Measurements from ENCODE around the gene TMEM244. TPM values are rescaled to one million over a fixed set of nuclear protein-coding genes. Genes with fewer than 3 reads are reported as not detected.
"Not testable (repeated sequence)": the region's sequence is repeated elsewhere in the genome, so short reads cannot be mapped to it uniquely, and the experiment has no call there.

The TMEM244 gene
- total RNA-seq, 2 donors from 2014 or later: not detected

DNA sequence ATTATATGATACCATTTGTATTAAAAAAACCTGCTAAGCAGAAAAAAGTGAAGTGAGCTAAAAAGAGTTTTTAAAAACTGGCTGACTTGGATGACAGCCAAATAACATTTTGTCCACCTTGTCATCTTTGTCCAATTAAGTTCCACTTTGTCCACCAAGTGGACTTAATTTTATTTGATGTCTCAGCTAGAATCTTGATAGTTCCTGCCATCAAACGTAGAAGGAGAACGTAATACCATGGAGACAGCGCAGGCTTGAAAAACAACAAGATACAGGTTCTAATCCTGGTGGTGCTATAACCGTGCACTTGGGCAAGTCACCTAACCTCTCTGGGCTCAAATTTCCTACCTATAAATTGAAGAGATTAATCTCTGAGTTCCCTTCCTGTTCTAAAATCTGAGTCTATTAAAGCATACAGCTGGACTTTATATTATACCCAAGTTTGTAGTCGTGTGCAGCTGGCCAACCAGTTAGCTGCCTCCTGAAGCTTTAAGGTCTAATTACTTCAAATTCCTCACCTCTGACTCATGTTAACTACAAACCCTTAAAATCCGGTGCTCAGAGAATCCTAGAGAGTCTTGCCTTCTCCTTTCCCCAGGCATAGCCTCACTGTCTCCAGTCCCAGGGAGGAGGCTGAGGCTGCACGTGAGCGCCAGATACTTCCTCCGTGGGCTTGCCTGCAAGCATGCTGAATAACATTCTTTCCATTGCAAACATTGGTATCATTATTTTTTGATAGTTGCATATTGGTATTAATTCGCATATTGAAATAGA is 16.8 kb downstream of the TMEM244 start:
- Mint-ChIP-seq H3K27ac (no peak overlapping the region), H3K9me3 (no peaks in the 10 kb centered on the region), H3K36me3 (no peaks in the 10 kb centered on the region)
- no peak for DNase-seq (ENCODE audit: low spot score in 2 of 2)
- ATAC-seq: no peak

DNA sequence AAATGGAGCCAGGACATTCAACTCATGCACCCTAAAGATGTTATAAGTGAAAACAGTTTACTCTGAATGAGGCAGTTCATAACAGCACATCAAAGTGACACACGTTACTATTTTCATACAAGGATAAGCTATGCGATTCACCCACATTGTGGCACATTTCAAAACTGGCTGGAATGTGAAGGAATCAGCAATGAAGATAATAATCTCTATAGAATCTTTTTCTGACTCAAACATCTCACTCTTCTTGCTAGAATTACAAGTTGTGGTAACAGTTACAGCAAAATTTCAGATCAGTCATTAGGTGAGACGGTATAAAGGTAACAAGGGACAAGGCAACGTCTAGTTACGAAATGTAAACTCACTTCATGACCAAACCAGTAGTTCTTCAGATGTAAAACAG is 17.5 kb downstream of the TMEM244 start:
- Mint-ChIP-seq H3K36me3 (no peaks in the 10 kb centered on the region), H3K27ac (no peak overlapping the region), H3K9me3 (no peaks in the 10 kb centered on the region)
- no peak for DNase-seq (ENCODE audit: low spot score in 2 of 2)
- no peak for ATAC-seq

DNA sequence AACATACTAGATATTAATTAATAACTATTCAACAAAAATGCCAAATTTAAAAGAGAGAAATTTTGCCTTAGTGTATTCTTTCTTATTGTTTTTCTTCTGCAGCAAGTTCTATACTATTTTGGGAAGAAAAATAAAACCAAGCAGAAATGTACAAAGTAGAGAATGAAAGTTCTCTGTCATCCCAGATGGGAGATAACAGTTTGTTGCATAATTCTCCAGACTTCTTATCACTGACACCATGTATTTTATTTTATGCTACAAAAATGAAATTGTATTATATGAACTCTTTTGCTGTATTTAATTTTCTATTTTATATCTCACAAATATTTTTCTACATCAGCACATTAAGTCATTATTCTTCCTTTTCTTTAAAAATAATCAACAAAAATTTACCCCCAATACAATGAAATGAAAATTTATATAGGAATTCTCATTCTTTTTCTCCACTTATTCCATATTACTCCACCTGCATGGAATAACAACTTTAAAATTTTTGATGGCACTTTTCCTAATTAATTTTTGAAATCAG is 18.2 kb downstream of the TMEM244 start:
- no peak overlapping the region for H3K27ac Mint-ChIP-seq
- ATAC-seq (no peak), DNase-seq (ENCODE audit: low spot score in 2 of 2) (no peak)
- H3K9me3 Mint-ChIP-seq: peaks cover 0 to 6% of the 10 kb centered on the region in 2 donors
- peaks cover 0 to 6% of the 10 kb centered on the region in 2 donors for H3K36me3 Mint-ChIP-seq

DNA sequence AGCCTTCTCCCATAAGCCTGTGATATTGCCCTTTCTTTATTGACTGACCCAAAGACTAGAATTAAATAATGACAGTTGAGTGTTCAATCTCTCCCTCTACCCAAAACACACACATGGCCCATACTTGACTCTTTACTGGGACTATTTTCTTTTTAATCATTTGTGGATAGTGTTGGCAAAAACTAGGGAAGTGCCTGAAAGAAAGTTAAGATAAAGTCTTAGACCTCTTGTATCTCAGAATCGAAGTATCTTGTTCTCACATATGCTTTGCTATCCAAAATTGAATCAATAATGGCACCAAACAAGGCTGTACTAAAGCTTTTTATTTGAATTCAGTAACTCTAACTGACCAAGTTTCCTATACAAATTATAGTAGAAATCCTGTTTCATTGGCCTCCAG is 19.0 kb downstream of the TMEM244 start:
- H3K36me3 Mint-ChIP-seq: peaks cover 0 to 7% of the 10 kb centered on the region in 2 donors
- no peak for DNase-seq (ENCODE audit: low spot score in 2 of 2)
- no peak for ATAC-seq
- H3K27ac Mint-ChIP-seq: no peak overlapping the region
- peaks cover 0 to 6% of the 10 kb centered on the region in 2 donors for H3K9me3 Mint-ChIP-seq

DNA sequence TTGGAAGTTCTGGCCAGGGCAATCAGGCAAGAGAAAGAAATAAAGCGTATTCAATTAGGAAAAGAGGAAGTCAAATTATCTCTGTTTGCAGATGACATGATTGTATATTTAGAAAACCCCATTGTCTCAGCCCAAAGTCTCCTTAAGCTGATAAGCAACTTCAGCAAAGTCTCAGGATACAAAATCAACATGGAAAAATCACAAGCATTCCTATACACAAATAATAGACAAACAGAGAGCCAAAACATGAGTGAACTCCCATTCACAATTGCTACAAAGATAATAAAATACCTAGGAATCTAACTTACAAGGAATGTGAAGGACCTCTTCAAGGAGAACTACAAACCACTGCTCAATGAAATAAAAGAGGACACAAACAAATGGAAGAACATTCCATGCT is 21.6 kb downstream of the TMEM244 start:
- not testable (repeated sequence) for DNase-seq (ENCODE audit: low spot score in 2 of 2); H3K9me3 Mint-ChIP-seq; H3K36me3 Mint-ChIP-seq; H3K27ac Mint-ChIP-seq; ATAC-seq

DNA sequence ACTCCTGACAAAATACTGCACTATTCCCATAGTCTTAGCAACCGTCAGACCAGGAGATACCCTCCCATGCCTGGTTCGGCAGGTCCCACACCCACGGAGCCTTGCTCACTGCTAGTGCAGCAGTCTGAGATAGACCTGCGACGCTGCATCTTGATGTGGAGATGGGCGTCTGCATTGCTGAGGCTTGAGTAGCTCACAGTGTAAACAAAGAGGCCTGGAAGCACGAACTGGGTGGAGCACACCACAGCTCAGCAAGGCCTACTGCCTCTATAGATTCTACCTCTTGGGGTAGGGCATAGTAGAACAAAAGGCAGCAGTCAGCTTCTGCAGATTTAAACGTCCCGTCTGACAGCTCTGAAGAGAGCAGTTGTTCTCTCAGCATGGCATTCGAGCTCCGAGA is 25.4 kb downstream of the TMEM244 start:
- Mint-ChIP-seq H3K27ac (no peak overlapping the region), H3K9me3 (peaks cover 6% of the 10 kb centered on the region in 2 donors), H3K36me3 (peaks cover 0 to 7% of the 10 kb centered on the region in 2 donors)
- DNase-seq (ENCODE audit: low spot score in 2 of 2) (no peak), ATAC-seq (no peak)

DNA sequence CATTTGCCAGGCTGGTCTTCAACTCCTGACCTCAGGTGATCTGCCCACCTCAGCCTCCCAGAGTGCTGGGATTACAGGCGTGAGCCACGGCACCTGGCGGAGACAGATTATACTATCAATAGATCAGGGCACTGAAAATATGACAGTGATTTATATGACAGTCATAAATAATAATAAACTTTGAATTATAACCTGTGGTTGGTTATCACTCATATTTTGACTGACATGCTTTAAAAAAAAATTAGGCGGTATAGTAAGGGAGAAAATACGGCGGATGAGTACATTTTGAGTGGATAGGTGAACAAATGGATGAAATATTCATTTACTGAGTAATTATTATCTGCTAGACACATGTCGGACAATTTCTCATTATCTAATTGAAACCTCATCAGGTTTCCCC is 28.8 kb downstream of the TMEM244 start:
- DNase-seq (ENCODE audit: low spot score in 2 of 2) (no peak), ATAC-seq (no peak)
- Mint-ChIP-seq H3K9me3 (peaks cover 0 to 6% of the 10 kb centered on the region in 2 donors), H3K27ac (no peak overlapping the region), H3K36me3 (no peaks in the 10 kb centered on the region)

DNA sequence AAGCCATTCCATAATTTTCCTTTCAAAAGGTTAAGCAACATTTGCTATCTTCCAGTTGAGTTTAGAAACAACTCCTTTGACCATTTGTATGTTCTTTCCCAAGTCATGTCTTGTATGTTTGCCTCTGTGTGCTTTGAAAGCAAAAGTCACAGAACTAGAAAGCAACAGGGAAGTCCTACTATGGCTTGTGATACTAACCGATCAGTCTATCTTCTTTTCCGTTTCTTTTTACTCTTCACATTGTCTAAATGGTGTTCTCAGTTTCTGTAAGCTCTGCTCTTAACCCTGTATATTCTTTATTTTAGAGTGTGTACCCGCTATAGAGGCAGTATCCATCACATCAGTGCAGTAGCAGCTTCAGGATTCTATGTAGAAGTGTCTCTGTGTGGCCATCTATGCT is 32.9 kb downstream of the TMEM244 start:
- H3K36me3 Mint-ChIP-seq: no peaks in the 10 kb centered on the region
- no peaks in the 10 kb centered on the region for H3K9me3 Mint-ChIP-seq
- DNase-seq (ENCODE audit: low spot score in 2 of 2) (no peak), ATAC-seq (no peak)
- no peak overlapping the region for H3K27ac Mint-ChIP-seq

DNA sequence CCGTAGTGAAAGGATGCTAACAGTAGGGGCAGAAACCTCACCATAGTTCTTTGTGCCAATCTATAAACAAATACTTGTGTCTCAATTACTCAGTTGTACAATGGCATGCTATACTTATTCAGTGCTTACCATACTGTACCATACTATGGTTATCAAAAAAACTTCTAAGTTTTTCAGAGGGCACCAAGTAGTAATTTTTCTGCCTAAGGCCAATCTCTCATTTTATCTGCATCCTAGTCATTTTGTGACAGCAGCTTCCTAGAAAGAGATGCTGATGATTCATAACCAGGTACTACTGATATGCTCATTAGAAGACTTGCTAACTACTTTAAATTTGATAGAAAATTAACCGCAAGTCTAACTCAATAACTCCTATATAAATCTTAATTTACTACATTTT is 42.9 kb downstream of the TMEM244 start:
- DNase-seq (ENCODE audit: low spot score in 2 of 2): no peak
- H3K27ac Mint-ChIP-seq: peak overlapping the region in 1 of 2 donors; percentile 12
- no peaks in the 10 kb centered on the region for H3K9me3 Mint-ChIP-seq
- peak in 1 of 2 donors; percentile 78 for ATAC-seq
- H3K36me3 Mint-ChIP-seq: no peaks in the 10 kb centered on the region

DNA sequence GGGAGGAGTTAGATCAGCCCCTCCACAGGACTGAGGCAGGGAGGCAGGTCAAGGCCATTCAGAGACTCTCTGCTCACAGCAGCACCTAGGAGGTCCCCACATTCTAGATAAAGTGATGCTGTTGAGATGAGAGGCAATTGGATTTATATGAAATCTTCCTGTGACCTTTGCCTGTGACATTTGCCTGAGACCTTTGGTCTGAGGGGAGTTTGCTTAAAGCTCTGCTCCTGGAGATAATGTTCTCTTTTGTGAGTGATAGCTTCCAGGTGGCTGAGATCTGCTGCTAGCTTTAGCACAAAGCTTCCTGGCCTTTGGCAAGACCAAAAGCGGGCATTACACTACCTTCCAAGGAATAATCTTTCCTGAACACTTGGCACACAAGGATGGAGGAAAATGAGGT is 43.3 kb downstream of the TMEM244 start:
- DNase-seq (ENCODE audit: low spot score in 2 of 2) (no peak), ATAC-seq (no peak)
- H3K36me3 Mint-ChIP-seq: no peaks in the 10 kb centered on the region
- H3K27ac Mint-ChIP-seq: no peak overlapping the region
- H3K9me3 Mint-ChIP-seq: no peaks in the 10 kb centered on the region

DNA sequence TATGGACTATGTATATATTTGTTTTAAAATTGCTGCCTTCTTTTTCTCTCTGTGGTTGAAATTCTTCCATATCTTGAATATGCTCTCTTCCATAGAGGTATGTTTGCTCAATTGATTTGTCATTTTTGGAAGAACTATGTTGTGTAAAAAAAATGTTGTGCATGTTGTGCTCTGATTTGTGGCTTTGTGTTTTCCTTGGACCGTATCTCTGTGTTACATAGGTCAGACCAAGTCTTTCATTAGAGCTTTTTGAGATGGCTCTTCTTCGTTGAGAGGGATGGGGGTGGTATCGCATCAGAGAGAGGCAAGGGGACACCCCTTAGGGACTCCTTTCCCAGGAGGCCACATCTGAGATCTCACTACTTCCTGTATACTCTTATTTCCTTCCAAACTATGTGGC is 43.8 kb downstream of the TMEM244 start:
- Mint-ChIP-seq H3K9me3 (no peaks in the 10 kb centered on the region), H3K36me3 (no peaks in the 10 kb centered on the region), H3K27ac (no peak overlapping the region)
- no peak for DNase-seq (ENCODE audit: low spot score in 2 of 2)
- ATAC-seq: no peak

DNA sequence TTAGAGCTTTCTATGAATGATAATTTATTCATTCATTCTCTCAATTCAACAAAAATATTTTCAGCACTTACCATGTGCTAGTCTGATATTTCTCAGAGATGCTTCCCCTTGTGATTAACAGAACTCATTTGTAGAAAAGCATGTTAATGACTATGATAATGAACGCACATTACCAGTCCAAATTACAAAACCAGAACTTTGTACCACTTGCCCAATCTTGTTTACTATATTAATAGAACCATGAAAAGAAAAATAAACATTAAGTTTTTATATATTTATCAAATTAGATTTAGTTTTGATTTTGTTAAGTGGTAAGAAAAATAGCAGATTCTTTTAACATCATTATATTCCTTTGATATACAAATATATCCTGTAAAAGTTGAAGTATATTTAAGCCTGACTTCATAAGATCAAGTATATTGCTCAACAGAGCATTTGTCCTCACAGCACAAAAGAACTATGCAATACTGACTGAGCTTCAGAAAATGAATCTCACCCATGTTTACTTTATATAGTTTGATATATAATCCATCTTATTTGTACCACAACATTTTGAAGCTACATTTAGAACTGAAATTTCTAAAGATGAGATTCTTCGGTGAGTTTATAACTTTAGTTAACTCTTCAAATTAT is 48.9 kb downstream of the TMEM244 start:
- peaks cover 0 to 3% of the 10 kb centered on the region in 2 donors for H3K9me3 Mint-ChIP-seq
- no peak for ATAC-seq
- H3K36me3 Mint-ChIP-seq: no peaks in the 10 kb centered on the region
- DNase-seq (ENCODE audit: low spot score in 2 of 2): no peak
- no peak overlapping the region for H3K27ac Mint-ChIP-seq

DNA sequence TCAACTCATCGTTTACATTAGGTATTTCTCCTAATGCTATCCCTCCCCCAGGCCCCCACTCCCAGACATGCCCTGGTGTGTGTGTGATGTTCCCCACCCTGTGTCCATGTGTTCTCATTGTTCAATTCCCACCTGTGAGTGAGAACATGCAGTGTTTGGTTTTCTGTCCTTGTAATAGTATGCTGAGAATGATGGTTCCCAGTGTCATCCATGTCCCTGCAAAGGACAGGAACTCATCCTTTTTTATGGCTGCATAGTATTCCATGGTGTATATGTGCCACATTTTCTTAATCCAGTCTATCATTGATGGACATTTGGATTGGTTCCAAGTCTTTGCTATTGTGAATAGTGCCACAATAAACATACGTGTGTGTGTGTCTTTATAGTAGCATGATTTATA is 54.0 kb downstream of the TMEM244 start:
- not testable (repeated sequence) for DNase-seq (ENCODE audit: low spot score in 2 of 2); H3K27ac Mint-ChIP-seq; ATAC-seq; H3K36me3 Mint-ChIP-seq; H3K9me3 Mint-ChIP-seq

DNA sequence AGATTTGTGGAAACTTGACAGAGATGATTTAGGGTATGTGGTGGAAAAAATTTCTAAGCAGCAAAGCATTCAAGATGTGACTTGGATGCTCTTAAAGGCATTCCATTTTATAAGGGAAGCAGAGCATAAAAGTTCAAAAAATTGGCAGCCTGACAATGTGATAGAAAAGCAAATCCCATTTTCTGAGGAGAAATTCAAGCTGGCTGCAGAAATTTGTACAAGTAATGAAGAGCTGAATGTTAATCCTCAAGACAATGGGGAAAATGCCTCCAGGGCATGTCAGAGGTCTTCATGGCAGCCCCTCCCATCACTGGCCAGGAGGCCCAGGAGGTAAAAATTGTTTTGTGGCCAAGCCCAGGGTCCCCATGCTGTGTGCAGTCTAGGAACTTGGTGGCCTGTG is 58.2 kb downstream of the TMEM244 start:
- not testable (repeated sequence) for ATAC-seq; DNase-seq (ENCODE audit: low spot score in 2 of 2); H3K27ac Mint-ChIP-seq; H3K36me3 Mint-ChIP-seq
- peaks cover 0 to 12% of the 10 kb centered on the region in 2 donors for H3K9me3 Mint-ChIP-seq

DNA sequence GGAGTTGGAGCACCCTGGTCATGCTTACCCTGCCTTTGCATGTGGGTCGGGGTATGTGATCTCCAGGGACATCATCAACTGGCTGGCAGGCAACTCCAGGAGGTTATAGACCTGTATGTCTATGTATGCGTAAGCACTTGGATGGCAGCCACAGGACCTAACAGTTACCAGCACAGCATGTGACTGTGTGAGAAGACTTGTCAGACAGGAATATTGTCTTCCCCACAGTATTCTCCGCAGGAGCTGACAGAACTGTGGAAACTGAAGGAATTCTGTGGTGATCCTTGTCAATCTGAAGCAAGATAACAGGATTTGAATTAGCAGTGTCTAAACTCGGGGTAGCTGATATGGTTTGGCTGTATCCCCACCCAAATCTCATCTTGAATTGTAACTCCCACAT is 59.2 kb downstream of the TMEM244 start:
- peaks cover 0 to 12% of the 10 kb centered on the region in 2 donors for H3K9me3 Mint-ChIP-seq
- ATAC-seq (no peak), DNase-seq (ENCODE audit: low spot score in 2 of 2) (no peak)
- no peak overlapping the region for H3K27ac Mint-ChIP-seq
- H3K36me3 Mint-ChIP-seq: no peaks in the 10 kb centered on the region

DNA sequence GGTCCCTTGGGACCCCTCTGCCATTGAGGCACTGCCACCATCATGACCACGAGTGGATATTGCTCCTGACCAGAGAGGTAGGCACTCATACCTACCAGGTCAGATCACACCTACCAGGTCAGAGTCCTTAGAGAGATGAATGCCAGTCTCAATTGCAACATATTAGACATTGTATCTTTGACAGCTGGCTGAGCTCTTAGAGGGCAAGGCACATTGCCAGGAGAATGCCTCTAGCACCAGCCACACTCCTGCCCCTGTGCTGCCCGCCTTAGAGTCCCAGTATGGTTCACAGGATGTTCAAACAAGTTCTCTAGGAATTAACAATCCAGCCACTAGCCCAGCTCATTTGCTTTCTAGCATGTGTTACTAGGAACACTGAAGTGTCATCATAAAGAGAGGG is 65.9 kb downstream of the TMEM244 start:
- H3K36me3 Mint-ChIP-seq: no peaks in the 10 kb centered on the region
- ATAC-seq: no peak
- H3K27ac Mint-ChIP-seq: no peak overlapping the region
- DNase-seq (ENCODE audit: low spot score in 2 of 2): no peak
- H3K9me3 Mint-ChIP-seq: no peaks in the 10 kb centered on the region

DNA sequence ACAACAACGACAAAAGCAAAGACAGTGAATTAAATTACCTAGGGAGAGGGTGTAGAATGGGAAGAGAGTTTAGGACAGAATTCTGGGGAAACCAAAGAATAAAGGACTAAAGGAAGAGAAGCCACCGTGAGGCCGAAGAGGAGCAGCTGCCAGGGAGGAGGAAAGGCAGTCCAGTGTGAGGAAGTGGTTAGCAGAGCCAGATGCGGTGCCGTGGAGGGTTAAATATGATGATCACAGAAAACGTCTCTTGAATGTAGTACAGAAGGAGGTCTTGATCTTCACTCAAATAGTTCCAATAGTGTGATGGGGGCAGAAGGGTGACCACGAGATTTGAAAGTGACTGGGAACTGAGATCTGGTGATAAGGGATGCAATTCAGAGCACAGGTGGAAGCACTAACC is 67.7 kb downstream of the TMEM244 start:
- DNase-seq (ENCODE audit: low spot score in 2 of 2) (no peak), ATAC-seq (no peak)
- H3K27ac Mint-ChIP-seq: peak overlapping the region in 1 of 2 donors; percentile 10
- H3K9me3 Mint-ChIP-seq: no peaks in the 10 kb centered on the region
- H3K36me3 Mint-ChIP-seq: no peaks in the 10 kb centered on the region

DNA sequence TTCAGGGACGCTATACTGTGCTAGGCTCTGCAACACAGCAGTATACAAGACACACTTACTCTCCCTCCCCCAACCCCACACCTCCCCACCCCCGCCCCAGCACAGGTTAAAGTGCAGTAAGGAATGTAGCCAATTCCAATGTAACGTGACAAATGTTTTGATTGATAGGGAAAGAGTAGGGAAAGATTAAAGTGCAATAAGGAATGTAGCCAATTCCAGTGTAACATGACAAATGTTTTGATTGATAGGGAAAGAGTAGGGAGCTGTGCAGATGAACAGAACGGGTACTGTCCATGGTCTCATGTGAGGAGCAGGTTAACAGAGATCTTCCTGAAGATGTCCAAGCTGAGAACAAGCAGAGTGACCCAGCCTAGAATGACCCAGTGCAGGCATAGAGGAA is 69.1 kb downstream of the TMEM244 start:
- no peaks in the 10 kb centered on the region for H3K9me3 Mint-ChIP-seq
- no peaks in the 10 kb centered on the region for H3K36me3 Mint-ChIP-seq
- no peak for DNase-seq (ENCODE audit: low spot score in 2 of 2)
- ATAC-seq: no peak
- H3K27ac Mint-ChIP-seq: no peak overlapping the region

All from activated naive CD4-positive, alpha-beta T cell treated with anti-CD3 and anti-CD28 coated beads, Interleukin-2, amount 50 U/mL, for 72 hours (primary cell).